Activated B cell treated with CpG ODN at 0.5 μM for 24 hours (primary cell): Measurements from ENCODE around the gene ERC1. TPM values are rescaled to one million over a fixed set of nuclear protein-coding genes. Genes with fewer than 3 reads are reported as not detected.

Source experiments
- ATAC-seq: fragments of 200-7000 bp; cut with Tn5 transposase; one replicate; pipeline ENCODE4 v1.10.0; 2021; ENCODE audit warnings: low read depth, mild to moderate bottlenecking, moderate library complexity
- CTCF ChIA-PET: fragments of 350-600 bp; sonication (Branson Sonifier 250); formaldehyde crosslinking; loops from one replicate; lab custom pipeline; 2021; ENCODE audit warnings: antibody characterized with exemption; lab: Charles Lee
- POLR2A ChIA-PET: fragments of 350-600 bp; sonication (Branson Sonifier 250); formaldehyde crosslinking; loops from one replicate; lab custom pipeline; 2021; ENCODE audit warnings: antibody characterized with exemption; lab: Charles Lee
- DNase-seq: peaks from one replicate; pipeline ENCODE4 v3.0.0; 2022
- H3K27ac Mint-ChIP-seq: one replicate; pipeline ENCODE4 v1.8.0; 2020; ENCODE audit warnings: mixed read lengths
- H3K27me3 Mint-ChIP-seq: one replicate; pipeline ENCODE4 v1.8.0; 2021; ENCODE audit warnings: mixed read lengths
- H3K36me3 Mint-ChIP-seq: one replicate; pipeline ENCODE4 v1.8.0; 2021; ENCODE audit warnings: low read depth, mixed read lengths
- H3K4me1 Mint-ChIP-seq: one replicate; pipeline ENCODE4 v1.8.0; 2021; ENCODE audit warnings: mixed read lengths
- H3K4me3 Mint-ChIP-seq: one replicate; pipeline ENCODE4 v1.8.0; 2020; ENCODE audit warnings: mild to moderate bottlenecking, mixed read lengths
- H3K9me3 Mint-ChIP-seq: one replicate; pipeline ENCODE4 v1.8.0; 2020; ENCODE audit warnings: mixed read lengths
- intact Hi-C: fragments of 100-400 bp; cut with micrococcal nuclease; formaldehyde crosslinking; loops from one replicate; pipeline ENCODE4 v1.15.1; 2024
- total RNA-seq: library from RNA; stranded (reverse); gene quantifications from 2 replicates; pipeline ENCODE4 v1.2.3, GENCODE V29; 2022
- TF ChIP-seq, protein P1 (sequence below): fragments of 200-600 bp; IDR thresholded peaks from one replicate; pipeline ENCODE4 v1.8.0; 2022; ENCODE audit warnings: antibody characterized with exemption, mild to moderate bottlenecking

The ERC1 gene
- total RNA-seq, 1 donor from 2014 or later, result 57.0 TPM

- H3K27me3 Mint-ChIP-seq, result no peaks in the 10 kb centered on the region
- TF ChIP-seq, protein P1, sequence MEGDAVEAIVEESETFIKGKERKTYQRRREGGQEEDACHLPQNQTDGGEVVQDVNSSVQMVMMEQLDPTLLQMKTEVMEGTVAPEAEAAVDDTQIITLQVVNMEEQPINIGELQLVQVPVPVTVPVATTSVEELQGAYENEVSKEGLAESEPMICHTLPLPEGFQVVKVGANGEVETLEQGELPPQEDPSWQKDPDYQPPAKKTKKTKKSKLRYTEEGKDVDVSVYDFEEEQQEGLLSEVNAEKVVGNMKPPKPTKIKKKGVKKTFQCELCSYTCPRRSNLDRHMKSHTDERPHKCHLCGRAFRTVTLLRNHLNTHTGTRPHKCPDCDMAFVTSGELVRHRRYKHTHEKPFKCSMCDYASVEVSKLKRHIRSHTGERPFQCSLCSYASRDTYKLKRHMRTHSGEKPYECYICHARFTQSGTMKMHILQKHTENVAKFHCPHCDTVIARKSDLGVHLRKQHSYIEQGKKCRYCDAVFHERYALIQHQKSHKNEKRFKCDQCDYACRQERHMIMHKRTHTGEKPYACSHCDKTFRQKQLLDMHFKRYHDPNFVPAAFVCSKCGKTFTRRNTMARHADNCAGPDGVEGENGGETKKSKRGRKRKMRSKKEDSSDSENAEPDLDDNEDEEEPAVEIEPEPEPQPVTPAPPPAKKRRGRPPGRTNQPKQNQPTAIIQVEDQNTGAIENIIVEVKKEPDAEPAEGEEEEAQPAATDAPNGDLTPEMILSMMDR, result no peak
- H3K36me3 Mint-ChIP-seq, result peaks cover 44% of the 10 kb centered on the region
- peaks cover 7% of the 10 kb centered on the region for H3K9me3 Mint-ChIP-seq
- H3K4me1 Mint-ChIP-seq, result peaks cover 5% of the 10 kb centered on the region
- no peak for DNase-seq
- intact Hi-C loops, result no loop called here
- H3K27ac Mint-ChIP-seq, result no peak overlapping the region
- ChIA-PET POLR2A (interaction anchor here (0.6 kb wide), 1 partner anchor 137 kb away, joined by 3 read pairs; no protein-coding TSS in a partner anchor), CTCF (no interaction called here)
- no peak for ATAC-seq
- no peak overlapping the region for H3K4me3 Mint-ChIP-seq
Observed at GRCh38 chr12:1300460-1300859, 309.4 kb downstream of the ERC1 start.

GRCh38 chr12:1302201-1302870 lies 311.3 kb downstream of the ERC1 start:
- H3K9me3 Mint-ChIP-seq, result peaks cover 7% of the 10 kb centered on the region
- no peak for ATAC-seq
- H3K4me3 Mint-ChIP-seq, result no peak overlapping the region
- intact Hi-C loops, result no loop called here
- peaks cover 11% of the 10 kb centered on the region for H3K4me1 Mint-ChIP-seq
- H3K27ac Mint-ChIP-seq, result no peak overlapping the region
- TF ChIP-seq, protein P1, result no peak
- ChIA-PET CTCF (no interaction called here), POLR2A (no interaction called here)
- no peaks in the 10 kb centered on the region for H3K27me3 Mint-ChIP-seq
- no peak for DNase-seq
- peaks cover 39% of the 10 kb centered on the region for H3K36me3 Mint-ChIP-seq

GRCh38 chr12:1305063-1305434 lies 314.0 kb downstream of the ERC1 start:
- TF ChIP-seq, protein P1, result no peak
- ATAC-seq, result no peak
- POLR2A ChIA-PET, result no interaction called here
- no peak overlapping the region for H3K4me3 Mint-ChIP-seq
- intact Hi-C loops, result no loop called here
- H3K4me1 Mint-ChIP-seq, result peaks cover 12% of the 10 kb centered on the region
- CTCF ChIA-PET, result no interaction called here
- H3K9me3 Mint-ChIP-seq, result peaks cover 3% of the 10 kb centered on the region
- no peak for DNase-seq
- no peaks in the 10 kb centered on the region for H3K27me3 Mint-ChIP-seq
- peaks cover 31% of the 10 kb centered on the region for H3K36me3 Mint-ChIP-seq
- no peak overlapping the region for H3K27ac Mint-ChIP-seq

GRCh38 chr12:1305791-1306500 lies 314.9 kb downstream of the ERC1 start:
- POLR2A ChIA-PET, result no interaction called here
- Mint-ChIP-seq H3K36me3 (peaks cover 29% of the 10 kb centered on the region), H3K4me1 (peaks cover 12% of the 10 kb centered on the region), H3K27me3 (no peaks in the 10 kb centered on the region), H3K9me3 (no peaks in the 10 kb centered on the region), H3K27ac (no peak overlapping the region), H3K4me3 (no peak overlapping the region)
- no peak for ATAC-seq
- TF ChIP-seq, protein P1, result no peak
- intact Hi-C loops, result no loop called here
- CTCF ChIA-PET, result no interaction called here
- DNase-seq, result no peak

GRCh38 chr12:1306817-1307216 lies 315.8 kb downstream of the ERC1 start:
- H3K36me3 Mint-ChIP-seq, result peaks cover 27% of the 10 kb centered on the region
- POLR2A ChIA-PET, result no interaction called here
- no peaks in the 10 kb centered on the region for H3K9me3 Mint-ChIP-seq
- H3K27ac Mint-ChIP-seq, result no peak overlapping the region
- H3K27me3 Mint-ChIP-seq, result no peaks in the 10 kb centered on the region
- TF ChIP-seq, protein P1, result no peak
- CTCF ChIA-PET, result no interaction called here
- intact Hi-C loops, result no loop called here
- no peak for ATAC-seq
- H3K4me1 Mint-ChIP-seq, result peaks cover 12% of the 10 kb centered on the region
- no peak for DNase-seq
- no peak overlapping the region for H3K4me3 Mint-ChIP-seq
